ENCODE measurements around the gene CHMP6.

CHMP6 gene

GRCh38 chr17:80996422-80997305, 5.0 kb downstream of the CHMP6 start:
- DNase-seq = no peak

- DNase-seq = no peak
These were observed 5.9 kb downstream of the CHMP6 start for GRCh38 chr17:80997424-80998117.

GRCh38 chr17:80998118-80998747, 6.6 kb downstream of the CHMP6 start:
- DNase-seq = no peak

GRCh38 chr17:80998748-80999535, 7.3 kb downstream of the CHMP6 start:
- DNase-seq = no peak

- DNase-seq = no peak
These were observed 8.1 kb downstream of the CHMP6 start for GRCh38 chr17:80999536-81000333.

GRCh38 chr17:81000334-81000630, 8.6 kb downstream of the CHMP6 start:
- no peak for DNase-seq

- no peak for DNase-seq
These were observed 9.2 kb downstream of the CHMP6 start for GRCh38 chr17:81000631-81001357.

GRCh38 chr17:81002013-81002384, 10.4 kb downstream of the CHMP6 start:
- DNase-seq = no peak

GRCh38 chr17:81002409-81003361, 11.0 kb downstream of the CHMP6 start:
- no peak for DNase-seq

- DNase-seq = no peak
These were observed 12.3 kb downstream of the CHMP6 start for GRCh38 chr17:81003711-81004475.

GRCh38 chr17:81006891-81007290, 15.2 kb downstream of the CHMP6 start:
- no peak for DNase-seq

GRCh38 chr17:81008140-81008539, 16.5 kb downstream of the CHMP6 start:
- no peak for DNase-seq

GRCh38 chr17:81009136-81009535, 17.5 kb downstream of the CHMP6 start:
- no peak for DNase-seq

GRCh38 chr17:81010935-81011334, 19.3 kb downstream of the CHMP6 start:
- DNase-seq = no peak

GRCh38 chr17:81011951-81012350, 20.3 kb downstream of the CHMP6 start:
- no peak for DNase-seq

- DNase-seq = no peak
These were observed 21.2 kb downstream of the CHMP6 start for GRCh38 chr17:81012574-81013447.

- DNase-seq = no peak
These were observed 22.0 kb downstream of the CHMP6 start for GRCh38 chr17:81013642-81014041.

- no peak for DNase-seq
These were observed 23.5 kb downstream of the CHMP6 start for GRCh38 chr17:81015136-81015535.

- DNase-seq = no peak
These were observed 24.9 kb downstream of the CHMP6 start for GRCh38 chr17:81016575-81016974.
